ENCODE data around the gene RNF148.
"Not testable (repeated sequence)": the region's sequence is repeated elsewhere in the genome, so short reads cannot be mapped to it uniquely, and the experiment has no call there.

RNF148 gene

GRCh38 chr7:122686360-122686878 lies 16.3 kb downstream of the RNF148 start:
- H4K20me1 ChIP-seq (ENCODE audit: insufficient read depth, low read length) = no peaks in the 10 kb centered on the region
- TF ChIP-seq EZH2 (IDR thresholded peaks at IDR 0.05; ENCODE audit: borderline replicate concordance, low read length) = no peak
- no peak for TF ChIP-seq CTCF (IDR thresholded peaks at IDR 0.05; ENCODE audit: low read length)
- no peak overlapping the region for H3K4me2 ChIP-seq (ENCODE audit: low read length)
- no peaks in the 10 kb centered on the region for H3K4me1 ChIP-seq (ENCODE audit: insufficient read depth, low read length, severe bottlenecking)
- H3F3A ChIP-seq (ENCODE audit: insufficient read depth, low read length) = no peaks in the 10 kb centered on the region
- no peaks in the 10 kb centered on the region for H3K9me2 ChIP-seq (ENCODE audit: low read depth, low read length)
- no peaks in the 10 kb centered on the region for H3K36me3 ChIP-seq (ENCODE audit: insufficient read depth, low read length)
- no peak overlapping the region for H2AFZ ChIP-seq (ENCODE audit: low read length)
- H3K4me3 ChIP-seq (ENCODE audit: low read depth, low read length, poor library complexity, severe bottlenecking) = no peak overlapping the region
- H3K9ac ChIP-seq (ENCODE audit: low read length) = no peak overlapping the region
- H3K79me2 ChIP-seq (ENCODE audit: insufficient read depth, low read length) = no peaks in the 10 kb centered on the region
- no peak overlapping the region for H3K27ac ChIP-seq (ENCODE audit: low read depth, low read length, poor library complexity, severe bottlenecking)
- H3K27me3 ChIP-seq (ENCODE audit: insufficient read depth, low read length) = no peaks in the 10 kb centered on the region
- no peaks in the 10 kb centered on the region for H3K9me3 ChIP-seq (ENCODE audit: low read length)

- Histone ChIP-seq H3K9me2 (ENCODE audit: low read depth, low read length) (no peaks in the 10 kb centered on the region), H3K9ac (ENCODE audit: low read length) (no peak overlapping the region), H3K9me3 (ENCODE audit: low read length) (no peaks in the 10 kb centered on the region), H3K36me3 (ENCODE audit: insufficient read depth, low read length) (no peaks in the 10 kb centered on the region), H3K4me2 (ENCODE audit: low read length) (no peak overlapping the region), H3K79me2 (ENCODE audit: insufficient read depth, low read length) (no peaks in the 10 kb centered on the region), H3K27ac (ENCODE audit: low read depth, low read length, poor library complexity, severe bottlenecking) (no peak overlapping the region), H3K4me1 (ENCODE audit: insufficient read depth, low read length, severe bottlenecking) (no peaks in the 10 kb centered on the region), H2AFZ (ENCODE audit: low read length) (no peak overlapping the region), H4K20me1 (ENCODE audit: insufficient read depth, low read length) (no peaks in the 10 kb centered on the region), H3K4me3 (ENCODE audit: low read depth, low read length, poor library complexity, severe bottlenecking) (no peak overlapping the region), H3F3A (ENCODE audit: insufficient read depth, low read length) (no peaks in the 10 kb centered on the region), H3K27me3 (ENCODE audit: insufficient read depth, low read length) (no peaks in the 10 kb centered on the region)
- TF ChIP-seq CTCF (IDR thresholded peaks at IDR 0.05; ENCODE audit: low read length) (no peak), EZH2 (IDR thresholded peaks at IDR 0.05; ENCODE audit: borderline replicate concordance, low read length) (no peak)
Observed at GRCh38 chr7:122684504-122684903, 18.2 kb downstream of the RNF148 start.

- Histone ChIP-seq H3K36me3 (ENCODE audit: insufficient read depth, low read length) (no peaks in the 10 kb centered on the region), H3K9me3 (ENCODE audit: low read length) (no peaks in the 10 kb centered on the region), H3K27me3 (ENCODE audit: insufficient read depth, low read length) (no peaks in the 10 kb centered on the region), H3K4me1 (ENCODE audit: insufficient read depth, low read length, severe bottlenecking) (no peaks in the 10 kb centered on the region), H3F3A (ENCODE audit: insufficient read depth, low read length) (no peaks in the 10 kb centered on the region), H3K4me2 (ENCODE audit: low read length) (no peak overlapping the region), H3K9me2 (ENCODE audit: low read depth, low read length) (no peaks in the 10 kb centered on the region), H3K79me2 (ENCODE audit: insufficient read depth, low read length) (no peaks in the 10 kb centered on the region), H3K9ac (ENCODE audit: low read length) (no peak overlapping the region), H3K4me3 (ENCODE audit: low read depth, low read length, poor library complexity, severe bottlenecking) (no peak overlapping the region), H3K27ac (ENCODE audit: low read depth, low read length, poor library complexity, severe bottlenecking) (no peak overlapping the region), H4K20me1 (ENCODE audit: insufficient read depth, low read length) (no peaks in the 10 kb centered on the region), H2AFZ (ENCODE audit: low read length) (no peak overlapping the region)
- TF ChIP-seq EZH2 (IDR thresholded peaks at IDR 0.05; ENCODE audit: borderline replicate concordance, low read length) (no peak), CTCF (IDR thresholded peaks at IDR 0.05; ENCODE audit: low read length) (no peak)
Observed at GRCh38 chr7:122682815-122683550, 19.7 kb downstream of the RNF148 start.

- H3K4me1 ChIP-seq (ENCODE audit: insufficient read depth, low read length, severe bottlenecking); H3K27me3 ChIP-seq (ENCODE audit: insufficient read depth, low read length); H3K27ac ChIP-seq (ENCODE audit: low read depth, low read length, poor library complexity, severe bottlenecking); H3K4me2 ChIP-seq (ENCODE audit: low read length); H3F3A ChIP-seq (ENCODE audit: insufficient read depth, low read length); H3K36me3 ChIP-seq (ENCODE audit: insufficient read depth, low read length); H3K4me3 ChIP-seq (ENCODE audit: low read depth, low read length, poor library complexity, severe bottlenecking); H3K9me2 ChIP-seq (ENCODE audit: low read depth, low read length); H3K9ac ChIP-seq (ENCODE audit: low read length); H2AFZ ChIP-seq (ENCODE audit: low read length); H3K9me3 ChIP-seq (ENCODE audit: low read length); H4K20me1 ChIP-seq (ENCODE audit: insufficient read depth, low read length); H3K79me2 ChIP-seq (ENCODE audit: insufficient read depth, low read length): not testable (repeated sequence)
Observed at GRCh38 chr7:122681186-122681585, 21.5 kb downstream of the RNF148 start.
